Measurements from ENCODE around the gene ZNF280B. TPM values are rescaled to one million over a fixed set of nuclear protein-coding genes. Genes with fewer than 3 reads are reported as not detected.

ZNF280B gene
- total RNA-seq, 1 experiment from 2014 or later = 7.7 TPM

DNA sequence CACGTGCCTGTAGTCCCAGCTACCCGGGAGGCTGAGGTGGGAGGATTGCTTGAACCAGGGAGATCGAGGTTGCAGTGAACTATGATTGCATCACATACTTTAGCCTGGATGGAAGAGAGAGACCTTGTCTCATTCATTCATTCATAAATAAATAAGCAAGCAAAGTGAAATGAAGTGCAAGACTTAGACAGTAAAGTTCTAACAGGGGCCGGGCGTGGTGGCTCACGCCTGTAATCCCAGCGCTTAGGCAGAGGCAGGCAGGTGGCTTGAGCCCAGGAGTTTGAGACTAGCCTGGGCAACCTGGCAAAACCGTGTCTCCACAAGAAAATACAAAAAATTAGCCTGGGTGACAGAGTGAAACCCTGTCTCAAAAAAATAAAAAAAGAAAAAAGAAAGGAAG, 13.1 kb upstream of the ZNF280B start:
- CTCF ChIA-PET = no interaction called here
- no peaks in the 10 kb centered on the region for H3K27me3 ChIP-seq (replicated peaks; ENCODE audit: insufficient read depth, low read depth, low read length, poor library complexity)
- DNase-seq (ENCODE audit: low spot score) = no peak
- H3K4me1 ChIP-seq (ENCODE audit: insufficient read depth, low read length, poor library complexity, severe bottlenecking) = no peaks in the 10 kb centered on the region
- no TSS peak for BruUV-seq (replicated peaks)
- H3K4me3 ChIP-seq (ENCODE audit: low read depth, low read length, poor library complexity, severe bottlenecking) = no peak overlapping the region
- no peaks in the 10 kb centered on the region for H3K9me3 ChIP-seq (ENCODE audit: low read depth, low read length, poor library complexity, severe bottlenecking)
- intact Hi-C loops (cut with micrococcal nuclease; ENCODE audit: unreplicated experiment) = no loop called here
- POLR2A ChIA-PET (ENCODE audit: low non-redundant PET) = no interaction called here
- TF ChIP-seq EZH2 (IDR thresholded peaks at IDR 0.05; ENCODE audit: borderline replicate concordance, low read depth, low read length, poor library complexity, severe bottlenecking) = no peak
- TF ChIP-seq, protein P1, sequence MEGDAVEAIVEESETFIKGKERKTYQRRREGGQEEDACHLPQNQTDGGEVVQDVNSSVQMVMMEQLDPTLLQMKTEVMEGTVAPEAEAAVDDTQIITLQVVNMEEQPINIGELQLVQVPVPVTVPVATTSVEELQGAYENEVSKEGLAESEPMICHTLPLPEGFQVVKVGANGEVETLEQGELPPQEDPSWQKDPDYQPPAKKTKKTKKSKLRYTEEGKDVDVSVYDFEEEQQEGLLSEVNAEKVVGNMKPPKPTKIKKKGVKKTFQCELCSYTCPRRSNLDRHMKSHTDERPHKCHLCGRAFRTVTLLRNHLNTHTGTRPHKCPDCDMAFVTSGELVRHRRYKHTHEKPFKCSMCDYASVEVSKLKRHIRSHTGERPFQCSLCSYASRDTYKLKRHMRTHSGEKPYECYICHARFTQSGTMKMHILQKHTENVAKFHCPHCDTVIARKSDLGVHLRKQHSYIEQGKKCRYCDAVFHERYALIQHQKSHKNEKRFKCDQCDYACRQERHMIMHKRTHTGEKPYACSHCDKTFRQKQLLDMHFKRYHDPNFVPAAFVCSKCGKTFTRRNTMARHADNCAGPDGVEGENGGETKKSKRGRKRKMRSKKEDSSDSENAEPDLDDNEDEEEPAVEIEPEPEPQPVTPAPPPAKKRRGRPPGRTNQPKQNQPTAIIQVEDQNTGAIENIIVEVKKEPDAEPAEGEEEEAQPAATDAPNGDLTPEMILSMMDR (conservative IDR thresholded peaks at IDR 0.05; ENCODE audit: low read depth, low read length) = no peak
- no peak overlapping the region for H3K27ac ChIP-seq (ENCODE audit: low read depth, low read length, poor library complexity, severe bottlenecking)
- H3K36me3 ChIP-seq (ENCODE audit: insufficient read depth, low read length, poor library complexity, severe bottlenecking) = no peaks in the 10 kb centered on the region

DNA sequence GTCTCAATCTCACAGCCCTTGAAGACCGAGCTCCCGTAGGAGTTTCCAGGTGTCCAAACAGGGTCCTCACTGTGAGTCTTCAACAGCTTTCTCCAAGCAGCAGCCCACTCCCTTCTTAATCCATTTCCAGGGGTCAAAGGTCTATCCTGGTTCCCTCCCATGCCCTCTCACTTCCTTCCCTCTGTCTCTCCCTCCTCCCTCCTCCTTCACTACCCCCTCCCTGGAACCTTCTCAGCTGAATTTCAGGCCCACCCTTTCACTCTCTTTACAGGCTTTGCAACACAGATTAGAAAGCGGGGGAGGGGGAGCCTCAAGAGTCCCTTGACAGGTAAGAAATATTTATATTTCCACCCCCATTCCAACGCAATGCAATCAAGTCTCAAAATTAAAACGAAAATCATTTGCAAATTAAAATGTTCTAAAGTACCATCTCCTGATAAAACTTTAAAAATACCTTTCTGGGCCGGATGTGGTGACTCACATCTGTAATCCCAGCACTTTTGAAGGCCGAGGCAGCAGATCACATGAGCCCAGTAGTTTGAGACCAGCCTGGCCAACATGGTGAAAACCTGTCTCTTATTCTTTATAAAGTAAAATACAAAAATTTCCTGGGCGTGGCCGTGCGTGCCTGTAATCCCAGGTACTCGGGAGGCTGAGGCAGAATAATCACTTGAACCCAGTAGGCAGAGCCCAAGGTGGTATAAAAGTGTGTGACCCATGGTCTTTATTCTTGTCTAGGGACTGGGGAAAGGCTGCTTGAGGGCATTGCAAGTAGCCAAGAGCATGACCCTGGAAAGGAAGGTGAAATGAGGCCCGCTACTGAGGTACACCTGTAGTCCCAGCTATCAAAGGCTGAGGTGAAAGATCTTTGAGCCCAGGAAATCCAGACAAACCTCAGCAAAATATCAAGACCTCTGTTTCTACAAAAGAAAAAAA, 12.4 kb upstream of the ZNF280B start:
- Histone ChIP-seq H3K4me1 (ENCODE audit: insufficient read depth, low read length, poor library complexity, severe bottlenecking) (no peaks in the 10 kb centered on the region), H3K36me3 (ENCODE audit: insufficient read depth, low read length, poor library complexity, severe bottlenecking) (no peaks in the 10 kb centered on the region), H3K9me3 (ENCODE audit: low read depth, low read length, poor library complexity, severe bottlenecking) (no peaks in the 10 kb centered on the region), H3K27me3 (replicated peaks; ENCODE audit: insufficient read depth, low read depth, low read length, poor library complexity) (no peaks in the 10 kb centered on the region), H3K4me3 (ENCODE audit: low read depth, low read length, poor library complexity, severe bottlenecking) (no peak overlapping the region), H3K27ac (ENCODE audit: low read depth, low read length, poor library complexity, severe bottlenecking) (no peak overlapping the region)
- no TSS peak for BruUV-seq (replicated peaks)
- ChIA-PET POLR2A (ENCODE audit: low non-redundant PET) (no interaction called here), CTCF (no interaction called here)
- TF ChIP-seq, protein P1 (conservative IDR thresholded peaks at IDR 0.05; ENCODE audit: low read depth, low read length) = no peak
- TF ChIP-seq EZH2 (IDR thresholded peaks at IDR 0.05; ENCODE audit: borderline replicate concordance, low read depth, low read length, poor library complexity, severe bottlenecking) = no peak
- intact Hi-C loops (cut with micrococcal nuclease; ENCODE audit: unreplicated experiment) = no loop called here
- no peak for DNase-seq (ENCODE audit: low spot score)

DNA sequence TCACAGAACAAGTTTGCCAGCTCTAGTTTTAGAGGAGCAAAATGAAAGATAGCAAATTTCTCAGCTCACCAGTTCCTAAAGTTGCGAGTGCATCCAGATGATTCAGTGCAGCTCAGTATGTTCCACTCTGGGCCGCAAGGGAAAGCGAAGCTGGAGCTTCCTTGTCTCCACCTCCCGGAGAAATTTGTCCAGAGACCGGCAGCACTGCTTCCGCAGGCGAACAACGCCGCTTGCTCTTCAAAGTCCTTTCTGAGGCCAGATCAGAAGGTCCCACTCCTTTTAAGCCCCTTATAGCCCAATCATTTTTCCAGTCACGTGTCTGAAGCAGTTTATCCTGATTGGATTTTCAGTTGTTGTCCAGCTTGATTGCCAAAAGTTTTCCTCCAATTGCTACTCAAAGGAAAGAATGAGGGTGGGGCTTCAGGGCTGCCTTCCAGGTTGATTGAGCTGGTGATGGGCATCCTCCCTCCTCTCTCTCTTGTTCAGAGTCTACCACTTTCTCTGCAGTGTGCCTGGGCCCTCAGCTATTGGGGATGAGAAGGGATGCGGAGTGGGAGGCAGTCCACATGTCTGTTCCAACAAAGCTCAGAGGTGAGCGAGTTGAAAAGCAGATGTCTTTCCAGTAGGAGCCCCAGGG, 11.6 kb upstream of the ZNF280B start, which contains the start of gene ZNF280A:
ZNF280A (minus strand) TSS at position 251 of the 637 bp plus-strand sequence. CDS start 4,640 bp downstream, outside the sequence.
- H3K27ac ChIP-seq (ENCODE audit: low read depth, low read length, poor library complexity, severe bottlenecking) = no peak within 1 kb of the TSS
- no peak within 1 kb of the TSS for H3K4me3 ChIP-seq (ENCODE audit: low read depth, low read length, poor library complexity, severe bottlenecking)
- ChIA-PET CTCF (no interaction called here), POLR2A (ENCODE audit: low non-redundant PET) (no interaction called here)
- H3K36me3 ChIP-seq (ENCODE audit: insufficient read depth, low read length, poor library complexity, severe bottlenecking) = no peaks in the 10 kb centered on the region
- no TSS peak for BruUV-seq (replicated peaks)
- no peak for TF ChIP-seq EZH2 (IDR thresholded peaks at IDR 0.05; ENCODE audit: borderline replicate concordance, low read depth, low read length, poor library complexity, severe bottlenecking)
- TF ChIP-seq, protein P1 (conservative IDR thresholded peaks at IDR 0.05; ENCODE audit: low read depth, low read length) = no peak
- H3K4me1 ChIP-seq (ENCODE audit: insufficient read depth, low read length, poor library complexity, severe bottlenecking) = no peaks in the 10 kb centered on the region
- peak; percentile 4 for DNase-seq (ENCODE audit: low spot score)
- intact Hi-C loops (cut with micrococcal nuclease; ENCODE audit: unreplicated experiment) = no loop called here
- H3K9me3 ChIP-seq (ENCODE audit: low read depth, low read length, poor library complexity, severe bottlenecking) = no peaks in the 10 kb centered on the region
- H3K27me3 ChIP-seq (replicated peaks; ENCODE audit: insufficient read depth, low read depth, low read length, poor library complexity) = peaks cover 6% of the 10 kb centered on the region

Data from A673 (cell line).